Stimulated activated CD4-positive, alpha-beta T cell treated with anti-CD3 and anti-CD28 coated beads, Interleukin-4, amount 100 ng/mL, for 1 hour (primary cell): Measurements from ENCODE around the gene RARB.

Experiments used
- DNase-seq: peaks from one replicate; pipeline ENCODE4 v3.0.0-alpha.2; 2020

The RARB gene

GRCh38 chr3:25582242-25582641 is 154.2 kb downstream of the RARB start:
- DNase-seq: no peak

GRCh38 chr3:25583343-25583742 is 155.3 kb downstream of the RARB start:
- no peak for DNase-seq

- no peak for DNase-seq
Observed at GRCh38 chr3:25584011-25584789, 156.1 kb downstream of the RARB start.

- no peak for DNase-seq
Observed at GRCh38 chr3:25585361-25586166, 157.5 kb downstream of the RARB start.

GRCh38 chr3:25586167-25586505 is 158.1 kb downstream of the RARB start:
- no peak for DNase-seq

GRCh38 chr3:25586553-25586952 is 158.5 kb downstream of the RARB start:
- DNase-seq: no peak

GRCh38 chr3:25587094-25587493 is 159.0 kb downstream of the RARB start:
- no peak for DNase-seq

GRCh38 chr3:25587526-25587925 is 159.5 kb downstream of the RARB start:
- DNase-seq: no peak

- DNase-seq: no peak
Observed at GRCh38 chr3:25587975-25588374, 159.9 kb downstream of the RARB start.

GRCh38 chr3:25588441-25589103 is 160.5 kb downstream of the RARB start:
- no peak for DNase-seq

GRCh38 chr3:25589104-25589782 is 161.2 kb downstream of the RARB start:
- DNase-seq: no peak

- no peak for DNase-seq
Observed at GRCh38 chr3:25589783-25590258, 161.8 kb downstream of the RARB start.

- no peak for DNase-seq
Observed at GRCh38 chr3:25592510-25592968, 164.5 kb downstream of the RARB start.

- DNase-seq: no peak
Observed at GRCh38 chr3:25593001-25593400, 164.9 kb downstream of the RARB start.

- no peak for DNase-seq
Observed at GRCh38 chr3:25594007-25594502, 166.0 kb downstream of the RARB start.

GRCh38 chr3:25597535-25598101 is 169.6 kb downstream of the RARB start:
- no peak for DNase-seq

- no peak for DNase-seq
Observed at GRCh38 chr3:25603703-25604102, 175.6 kb downstream of the RARB start.

GRCh38 chr3:25604107-25604805 is 176.2 kb downstream of the RARB start:
- no peak for DNase-seq

- DNase-seq: no peak
Observed at GRCh38 chr3:25610167-25610566, 182.1 kb downstream of the RARB start.

GRCh38 chr3:25610779-25611178 is 182.7 kb downstream of the RARB start:
- DNase-seq: no peak

GRCh38 chr3:25611193-25611592 is 183.1 kb downstream of the RARB start:
- DNase-seq: no peak

GRCh38 chr3:25618028-25618427 is 190.0 kb downstream of the RARB start:
- DNase-seq: no peak
